ENCODE measurements around the gene RCAN1.
"Not testable (repeated sequence)": the region's sequence is repeated elsewhere in the genome, so short reads cannot be mapped to it uniquely, and the experiment has no call there.

Gene RCAN1

DNA sequence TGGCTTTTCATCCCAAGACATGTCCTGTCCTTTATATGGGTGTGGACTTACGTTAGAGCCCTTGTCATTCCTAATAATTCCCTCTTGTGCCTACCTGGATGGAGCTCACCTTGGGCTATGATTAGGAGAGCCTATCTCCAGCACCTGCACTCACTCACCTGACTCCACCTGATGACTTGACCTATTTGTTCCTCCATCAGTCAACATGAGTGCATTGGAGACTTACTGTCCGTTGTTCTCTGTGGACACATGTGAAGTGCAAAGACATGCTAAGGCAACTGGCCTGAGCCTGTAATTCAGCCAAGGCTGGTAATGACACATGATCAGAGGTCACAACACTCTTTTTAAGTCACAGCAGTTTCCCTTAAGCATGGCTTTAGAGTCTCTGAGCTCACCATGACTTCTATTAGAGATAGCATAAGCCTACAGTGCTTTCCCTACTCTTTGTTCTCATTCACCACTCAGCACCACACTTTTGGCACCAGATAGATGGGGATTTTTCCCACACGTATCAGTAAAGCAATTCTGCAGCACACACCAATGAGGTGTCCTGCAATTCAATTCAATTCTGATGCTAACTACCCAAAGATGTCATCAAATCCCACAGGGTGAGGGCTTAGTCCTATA lies 112.3 kb downstream of the RCAN1 start:
- H3K9ac ChIP-seq (ENCODE audit: low read length), result no peak overlapping the region
- no peak overlapping the region for H2AK5ac ChIP-seq (ENCODE audit: low read length)
- WGBS (ENCODE audit: extremely low coverage, insufficient coverage, low lambda C conversion rate), result no CpG with 5 or more reads among the region's 3 CpGs
- H3K79me1 ChIP-seq (ENCODE audit: low read length), result no peaks in the 10 kb centered on the region
- H2BK120ac ChIP-seq (ENCODE audit: low read depth, low read length), result no peak overlapping the region
- no peaks in the 10 kb centered on the region for H3K27me3 ChIP-seq (ENCODE audit: insufficient read depth, low read length, poor library complexity)
- H3K4me2 ChIP-seq (ENCODE audit: low read length), result no peak overlapping the region
- H3K4me3 ChIP-seq (ENCODE audit: low read length), result no peak overlapping the region
- DNase-seq, result no peak
- no peak overlapping the region for H4K5ac ChIP-seq (ENCODE audit: low read length)
- no peak overlapping the region for H2BK15ac ChIP-seq (replicated peaks; ENCODE audit: low read depth)
- no peak overlapping the region for H3K4ac ChIP-seq (ENCODE audit: low read depth, low read length)
- no peak overlapping the region for H3K18ac ChIP-seq (ENCODE audit: low read length)
- no peak overlapping the region for H2BK5ac ChIP-seq (ENCODE audit: low read length)
- H3K27ac ChIP-seq (ENCODE audit: low read depth, low read length), result no peak overlapping the region
- H3K79me2 ChIP-seq (ENCODE audit: control insufficient read depth, insufficient read depth, low read length), result no peaks in the 10 kb centered on the region
- H3K4me1 ChIP-seq (ENCODE audit: control insufficient read depth, low read depth, low read length), result no peaks in the 10 kb centered on the region
- H3K23ac ChIP-seq (ENCODE audit: low read length), result no peak overlapping the region
- no peak overlapping the region for H4K8ac ChIP-seq (ENCODE audit: low read depth, low read length)
- no peaks in the 10 kb centered on the region for H3K36me3 ChIP-seq (ENCODE audit: control insufficient read depth, insufficient read depth, low read length)
- no peak overlapping the region for H3K56ac ChIP-seq (ENCODE audit: low read length)

DNA sequence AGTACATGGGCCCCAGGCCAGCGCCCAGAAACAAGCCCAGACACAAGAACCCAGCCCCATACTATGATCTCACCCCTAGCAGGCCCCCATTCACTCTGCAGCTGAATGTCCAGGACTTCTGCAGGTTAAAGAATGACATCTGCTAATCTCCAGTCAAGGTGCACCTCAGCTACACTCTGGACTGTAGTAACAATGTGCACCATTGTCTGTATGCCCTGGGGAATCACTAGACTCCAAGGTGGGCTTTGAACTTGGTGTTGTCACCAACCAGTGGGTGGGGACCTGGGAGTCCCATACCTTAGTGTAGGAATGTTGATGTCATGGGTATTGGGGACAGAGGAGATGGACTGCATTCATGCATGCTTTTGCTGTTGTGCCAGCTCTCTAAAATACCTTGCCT lies 113.2 kb downstream of the RCAN1 start:
- Histone ChIP-seq H4K5ac (ENCODE audit: low read length) (no peak overlapping the region), H3K56ac (ENCODE audit: low read length) (no peak overlapping the region), H3K79me1 (ENCODE audit: low read length) (no peaks in the 10 kb centered on the region), H3K9ac (ENCODE audit: low read length) (no peak overlapping the region), H3K27ac (ENCODE audit: low read depth, low read length) (no peak overlapping the region), H3K79me2 (ENCODE audit: control insufficient read depth, insufficient read depth, low read length) (no peaks in the 10 kb centered on the region), H3K18ac (ENCODE audit: low read length) (no peak overlapping the region), H4K8ac (ENCODE audit: low read depth, low read length) (no peak overlapping the region), H2BK5ac (ENCODE audit: low read length) (no peak overlapping the region), H3K4me3 (ENCODE audit: low read length) (no peak overlapping the region), H2BK15ac (replicated peaks; ENCODE audit: low read depth) (no peak overlapping the region), H3K4me1 (ENCODE audit: control insufficient read depth, low read depth, low read length) (no peaks in the 10 kb centered on the region), H3K23ac (ENCODE audit: low read length) (no peak overlapping the region), H2AK5ac (ENCODE audit: low read length) (no peak overlapping the region), H3K4ac (ENCODE audit: low read depth, low read length) (no peak overlapping the region), H3K27me3 (ENCODE audit: insufficient read depth, low read length, poor library complexity) (no peaks in the 10 kb centered on the region), H3K4me2 (ENCODE audit: low read length) (no peak overlapping the region), H3K36me3 (ENCODE audit: control insufficient read depth, insufficient read depth, low read length) (no peaks in the 10 kb centered on the region), H2BK120ac (ENCODE audit: low read depth, low read length) (no peak overlapping the region)
- DNase-seq, result no peak
- whole genome bisulfite sequencing (ENCODE audit: extremely low coverage, insufficient coverage, low lambda C conversion rate), result no CpG with 5 or more reads among the region's 1 CpG

DNA sequence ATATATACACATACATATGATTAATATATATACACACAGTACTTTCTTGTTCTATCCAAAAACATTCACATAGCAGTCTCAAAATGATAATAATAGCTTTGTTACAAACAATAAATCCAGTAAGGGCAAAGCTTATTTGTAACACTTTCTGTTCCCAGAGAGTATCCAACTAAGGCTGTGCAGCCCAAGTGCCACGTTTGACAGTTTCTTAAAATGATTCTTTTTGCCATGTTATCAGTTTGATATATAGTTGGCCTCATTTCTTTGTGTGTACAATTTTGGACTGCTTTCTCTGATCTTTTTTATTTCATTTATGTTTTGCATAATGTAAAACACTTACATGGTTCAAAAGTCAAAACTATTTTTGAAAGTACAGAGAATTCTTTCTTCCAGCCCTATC lies 114.7 kb downstream of the RCAN1 start:
- no peaks in the 10 kb centered on the region for H3K4me1 ChIP-seq (ENCODE audit: control insufficient read depth, low read depth, low read length)
- no peak overlapping the region for H3K23ac ChIP-seq (ENCODE audit: low read length)
- H3K18ac ChIP-seq (ENCODE audit: low read length), result no peak overlapping the region
- H3K9ac ChIP-seq (ENCODE audit: low read length), result no peak overlapping the region
- H3K27me3 ChIP-seq (ENCODE audit: insufficient read depth, low read length, poor library complexity), result no peaks in the 10 kb centered on the region
- no peak overlapping the region for H4K5ac ChIP-seq (ENCODE audit: low read length)
- no peaks in the 10 kb centered on the region for H3K36me3 ChIP-seq (ENCODE audit: control insufficient read depth, insufficient read depth, low read length)
- H2BK15ac ChIP-seq (replicated peaks; ENCODE audit: low read depth), result no peak overlapping the region
- H4K8ac ChIP-seq (ENCODE audit: low read depth, low read length), result no peak overlapping the region
- no peak overlapping the region for H3K4ac ChIP-seq (ENCODE audit: low read depth, low read length)
- no peak overlapping the region for H3K56ac ChIP-seq (ENCODE audit: low read length)
- H2BK120ac ChIP-seq (ENCODE audit: low read depth, low read length), result no peak overlapping the region
- H3K4me2 ChIP-seq (ENCODE audit: low read length), result no peak overlapping the region
- no peaks in the 10 kb centered on the region for H3K79me1 ChIP-seq (ENCODE audit: low read length)
- H2AK5ac ChIP-seq (ENCODE audit: low read length), result no peak overlapping the region
- H3K4me3 ChIP-seq (ENCODE audit: low read length), result no peak overlapping the region
- H2BK5ac ChIP-seq (ENCODE audit: low read length), result no peak overlapping the region
- H3K79me2 ChIP-seq (ENCODE audit: control insufficient read depth, insufficient read depth, low read length), result no peaks in the 10 kb centered on the region
- no peak overlapping the region for H3K27ac ChIP-seq (ENCODE audit: low read depth, low read length)
- WGBS (ENCODE audit: extremely low coverage, insufficient coverage, low lambda C conversion rate), result no CpG with 5 or more reads among the region's 1 CpG
- no peak for DNase-seq

DNA sequence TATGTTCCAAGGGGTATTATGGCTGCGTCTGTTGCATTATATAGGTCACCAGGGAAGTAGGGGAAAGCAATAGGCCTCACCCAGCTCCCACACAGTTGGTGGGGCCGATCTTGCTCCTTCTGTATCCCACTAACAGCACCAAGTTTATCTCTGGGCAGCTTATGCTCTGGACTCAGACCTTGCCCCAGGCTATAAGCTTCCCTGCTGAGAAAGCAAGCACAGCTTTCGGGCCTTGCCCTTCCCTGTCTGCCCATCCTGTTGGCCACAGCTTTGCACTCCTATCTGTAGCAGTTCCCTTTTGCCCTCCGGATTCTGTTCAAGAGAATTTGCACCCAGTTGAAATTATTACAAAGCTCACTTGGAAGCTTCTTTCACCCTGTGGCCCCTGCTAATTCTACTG lies 115.8 kb downstream of the RCAN1 start:
- H2AK5ac ChIP-seq (ENCODE audit: low read length), result no peak overlapping the region
- no CpG with 5 or more reads among the region's 4 CpGs for WGBS (ENCODE audit: extremely low coverage, insufficient coverage, low lambda C conversion rate)
- no peaks in the 10 kb centered on the region for H3K27me3 ChIP-seq (ENCODE audit: insufficient read depth, low read length, poor library complexity)
- H2BK5ac ChIP-seq (ENCODE audit: low read length), result no peak overlapping the region
- H3K18ac ChIP-seq (ENCODE audit: low read length), result no peak overlapping the region
- H4K8ac ChIP-seq (ENCODE audit: low read depth, low read length), result no peak overlapping the region
- H3K4me2 ChIP-seq (ENCODE audit: low read length), result no peak overlapping the region
- no peak overlapping the region for H2BK15ac ChIP-seq (replicated peaks; ENCODE audit: low read depth)
- no peak overlapping the region for H3K27ac ChIP-seq (ENCODE audit: low read depth, low read length)
- no peak overlapping the region for H3K4me3 ChIP-seq (ENCODE audit: low read length)
- H4K5ac ChIP-seq (ENCODE audit: low read length), result no peak overlapping the region
- H3K56ac ChIP-seq (ENCODE audit: low read length), result no peak overlapping the region
- no peak for DNase-seq
- H3K4ac ChIP-seq (ENCODE audit: low read depth, low read length), result no peak overlapping the region
- H3K9ac ChIP-seq (ENCODE audit: low read length), result no peak overlapping the region
- H3K4me1 ChIP-seq (ENCODE audit: control insufficient read depth, low read depth, low read length), result no peaks in the 10 kb centered on the region
- H3K79me2 ChIP-seq (ENCODE audit: control insufficient read depth, insufficient read depth, low read length), result no peaks in the 10 kb centered on the region
- H2BK120ac ChIP-seq (ENCODE audit: low read depth, low read length), result no peak overlapping the region
- H3K79me1 ChIP-seq (ENCODE audit: low read length), result no peaks in the 10 kb centered on the region
- H3K23ac ChIP-seq (ENCODE audit: low read length), result no peak overlapping the region
- H3K36me3 ChIP-seq (ENCODE audit: control insufficient read depth, insufficient read depth, low read length), result no peaks in the 10 kb centered on the region

DNA sequence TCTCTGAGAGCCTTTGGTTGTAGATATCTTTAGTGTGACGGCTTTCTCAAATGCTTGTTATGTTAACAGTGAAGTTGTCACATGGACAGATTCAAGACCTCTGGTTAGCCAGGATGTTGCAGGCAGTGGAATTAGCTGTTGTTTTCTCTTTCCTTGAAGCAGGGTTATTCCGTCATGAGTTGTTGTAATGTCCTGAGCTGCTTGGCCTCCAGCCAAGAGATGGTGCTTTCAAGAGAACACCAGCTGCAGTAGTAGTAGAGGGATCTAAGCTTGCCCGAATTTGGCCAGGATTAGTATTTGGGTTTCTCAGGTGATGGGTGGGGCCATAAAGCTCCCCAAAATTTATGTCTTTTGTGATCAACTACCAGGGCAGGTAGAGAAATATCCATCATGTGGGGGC lies 116.3 kb downstream of the RCAN1 start:
- Histone ChIP-seq H3K36me3 (ENCODE audit: control insufficient read depth, insufficient read depth, low read length) (no peaks in the 10 kb centered on the region), H3K27ac (ENCODE audit: low read depth, low read length) (no peak overlapping the region), H4K8ac (ENCODE audit: low read depth, low read length) (no peak overlapping the region), H2AK5ac (ENCODE audit: low read length) (no peak overlapping the region), H3K79me2 (ENCODE audit: control insufficient read depth, insufficient read depth, low read length) (no peaks in the 10 kb centered on the region), H3K27me3 (ENCODE audit: insufficient read depth, low read length, poor library complexity) (no peaks in the 10 kb centered on the region), H2BK5ac (ENCODE audit: low read length) (no peak overlapping the region), H3K56ac (ENCODE audit: low read length) (no peak overlapping the region), H2BK120ac (ENCODE audit: low read depth, low read length) (no peak overlapping the region), H3K79me1 (ENCODE audit: low read length) (no peaks in the 10 kb centered on the region), H2BK15ac (replicated peaks; ENCODE audit: low read depth) (no peak overlapping the region), H3K9ac (ENCODE audit: low read length) (no peak overlapping the region), H4K5ac (ENCODE audit: low read length) (no peak overlapping the region), H3K4me3 (ENCODE audit: low read length) (no peak overlapping the region), H3K18ac (ENCODE audit: low read length) (no peak overlapping the region), H3K4ac (ENCODE audit: low read depth, low read length) (no peak overlapping the region), H3K4me2 (ENCODE audit: low read length) (no peak overlapping the region), H3K23ac (ENCODE audit: low read length) (no peak overlapping the region), H3K4me1 (ENCODE audit: control insufficient read depth, low read depth, low read length) (no peaks in the 10 kb centered on the region)
- no CpG with 5 or more reads among the region's 3 CpGs for WGBS (ENCODE audit: extremely low coverage, insufficient coverage, low lambda C conversion rate)
- no peak for DNase-seq

DNA sequence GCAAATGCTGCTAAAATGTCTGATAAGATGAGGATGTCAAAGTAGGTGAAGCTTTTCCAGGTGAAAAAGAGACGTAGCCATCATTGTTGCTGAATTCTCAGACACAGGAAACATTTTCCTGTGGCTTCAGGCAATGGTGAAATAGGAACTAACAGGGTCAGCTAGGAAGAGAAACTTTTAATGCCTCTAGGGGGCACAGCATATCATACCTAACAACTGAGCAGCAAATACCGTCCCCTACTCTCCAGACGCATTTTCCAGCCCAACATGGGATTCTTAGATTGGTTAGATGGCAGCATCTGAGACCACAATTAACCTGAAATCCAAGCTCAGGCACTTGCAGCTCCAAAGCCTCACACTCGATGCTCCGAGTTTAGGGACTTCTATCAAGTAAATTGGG lies 131.1 kb downstream of the RCAN1 start:
- not testable (repeated sequence) for H3K36me3 ChIP-seq (ENCODE audit: control insufficient read depth, insufficient read depth, low read length); H3K27ac ChIP-seq (ENCODE audit: low read depth, low read length); H3K79me1 ChIP-seq (ENCODE audit: low read length); H4K8ac ChIP-seq (ENCODE audit: low read depth, low read length); H2BK15ac ChIP-seq (replicated peaks; ENCODE audit: low read depth); H2BK120ac ChIP-seq (ENCODE audit: low read depth, low read length); H3K27me3 ChIP-seq (ENCODE audit: insufficient read depth, low read length, poor library complexity); H3K18ac ChIP-seq (ENCODE audit: low read length); H3K4ac ChIP-seq (ENCODE audit: low read depth, low read length); DNase-seq; H3K56ac ChIP-seq (ENCODE audit: low read length); H3K23ac ChIP-seq (ENCODE audit: low read length); H3K4me3 ChIP-seq (ENCODE audit: low read length); H3K4me2 ChIP-seq (ENCODE audit: low read length); H3K9ac ChIP-seq (ENCODE audit: low read length); H3K4me1 ChIP-seq (ENCODE audit: control insufficient read depth, low read depth, low read length); H4K5ac ChIP-seq (ENCODE audit: low read length); H2AK5ac ChIP-seq (ENCODE audit: low read length); H2BK5ac ChIP-seq (ENCODE audit: low read length); H3K79me2 ChIP-seq (ENCODE audit: control insufficient read depth, insufficient read depth, low read length)
- no CpG with 5 or more reads among the region's 5 CpGs for WGBS (ENCODE audit: extremely low coverage, insufficient coverage, low lambda C conversion rate)

Data from mesendoderm (in vitro differentiated cells).